IPS-NIHi7 (cell line): ENCODE measurements around the gene XPO4.
"Not testable (repeated sequence)": the region's sequence is repeated elsewhere in the genome, so short reads cannot be mapped to it uniquely, and the experiment has no call there.

Source experiments
- DNase-seq: peaks from one replicate; pipeline ENCODE4 v3.0.0; 2012; ENCODE audit warnings: mixed read lengths; ENCODE audit errors: extremely low spot score

Gene XPO4

GRCh38 chr13:20891034-20891433 lies 11.5 kb downstream of the XPO4 start:
- no peak for DNase-seq

GRCh38 chr13:20890540-20890939 lies 12.0 kb downstream of the XPO4 start:
- DNase-seq = not testable (repeated sequence)

DNA sequence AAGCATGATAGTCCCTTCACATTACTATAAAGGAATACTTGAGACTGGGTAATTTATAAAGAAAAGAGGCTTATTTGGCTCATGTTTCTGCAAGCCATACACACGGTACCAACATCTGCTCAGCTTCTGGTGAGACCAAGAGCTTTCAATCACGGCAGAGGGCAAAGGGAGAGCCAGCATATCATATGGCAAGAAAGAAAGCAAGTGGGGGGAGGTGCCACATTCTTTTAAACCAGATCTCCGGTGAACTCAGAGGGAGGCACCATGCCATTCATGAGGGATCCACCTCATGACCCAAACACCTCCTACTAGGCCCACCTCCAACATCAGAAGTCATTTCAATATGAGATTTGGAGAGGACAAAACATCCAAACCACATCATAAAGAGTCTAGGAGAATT lies 20.3 kb downstream of the XPO4 start:
- no peak for DNase-seq

DNA sequence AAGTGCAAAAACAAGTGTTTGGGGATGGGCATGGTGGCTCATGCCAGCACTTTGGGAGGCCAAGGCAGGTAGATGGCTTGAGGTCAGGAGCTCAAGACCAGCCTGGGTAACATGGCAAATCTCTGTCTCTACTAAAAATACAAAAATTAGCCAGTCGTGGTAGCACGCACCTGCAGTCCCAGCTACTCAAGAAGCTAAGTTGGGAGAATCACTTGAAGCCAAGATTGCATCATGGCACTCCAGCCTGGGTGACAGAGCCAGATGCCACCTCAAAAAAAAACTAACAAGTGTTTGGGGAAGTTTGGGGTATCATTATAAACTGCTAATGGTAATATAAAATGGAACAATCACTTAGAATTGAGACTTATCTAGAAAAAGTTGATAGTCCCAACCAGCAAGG lies 24.6 kb downstream of the XPO4 start:
- no peak for DNase-seq

DNA sequence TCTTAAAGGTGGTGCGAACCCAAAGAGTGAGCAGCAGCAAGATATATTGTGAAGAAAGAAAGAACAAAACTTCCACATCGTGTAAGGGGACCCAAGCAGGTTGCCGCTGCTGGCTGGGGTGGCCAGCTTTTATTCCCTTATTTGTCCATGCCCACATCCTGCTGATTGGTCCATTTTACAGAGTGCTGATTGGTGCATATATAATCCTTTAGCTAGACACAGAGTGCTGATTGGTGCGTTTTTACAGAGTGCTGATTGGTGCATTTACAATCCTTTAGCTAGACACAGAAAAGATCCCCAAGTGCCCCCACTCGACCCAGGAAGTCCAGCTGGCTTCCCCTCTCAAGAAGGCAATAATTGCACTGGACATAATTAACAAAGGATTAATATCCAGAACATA lies 25.7 kb downstream of the XPO4 start:
- not testable (repeated sequence) for DNase-seq

DNA sequence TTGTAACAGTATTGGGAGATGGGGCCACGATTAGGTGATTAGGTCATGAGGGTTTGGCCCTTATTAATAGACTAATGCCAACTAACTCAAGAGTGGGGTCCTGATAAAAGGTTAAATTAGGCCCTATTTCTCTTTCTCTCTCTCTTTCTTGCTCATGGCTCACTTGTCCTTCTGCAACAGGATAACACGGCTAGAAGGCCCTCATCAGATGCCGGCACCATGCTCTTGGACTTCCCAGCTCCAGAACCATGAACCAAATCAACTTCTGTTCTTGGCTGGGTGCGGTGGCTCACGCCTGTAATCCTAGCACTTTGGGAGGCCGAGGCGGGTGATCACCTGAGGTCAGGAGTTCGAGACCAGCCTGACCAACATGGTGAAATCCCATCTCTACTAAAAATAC lies 28.1 kb downstream of the XPO4 start:
- DNase-seq = not testable (repeated sequence)

DNA sequence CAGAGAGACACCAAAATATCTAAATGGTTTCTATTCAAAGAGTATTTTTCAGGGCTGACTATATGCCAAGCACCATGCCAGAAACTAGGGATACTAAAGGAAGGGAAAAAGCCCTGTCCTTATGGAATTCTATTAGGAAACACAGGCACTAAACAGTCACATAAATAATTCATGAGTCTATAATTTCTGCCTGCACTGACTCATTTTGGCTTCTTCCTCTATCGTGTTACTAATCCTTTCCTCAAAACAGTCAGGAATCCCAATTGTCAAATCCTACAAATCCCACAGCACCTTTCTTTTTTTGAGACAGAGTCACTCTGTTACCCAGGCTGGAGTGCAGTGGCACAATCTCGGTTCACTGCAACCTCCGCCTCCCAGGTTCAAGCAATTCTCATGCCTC lies 29.2 kb downstream of the XPO4 start:
- no peak for DNase-seq

DNA sequence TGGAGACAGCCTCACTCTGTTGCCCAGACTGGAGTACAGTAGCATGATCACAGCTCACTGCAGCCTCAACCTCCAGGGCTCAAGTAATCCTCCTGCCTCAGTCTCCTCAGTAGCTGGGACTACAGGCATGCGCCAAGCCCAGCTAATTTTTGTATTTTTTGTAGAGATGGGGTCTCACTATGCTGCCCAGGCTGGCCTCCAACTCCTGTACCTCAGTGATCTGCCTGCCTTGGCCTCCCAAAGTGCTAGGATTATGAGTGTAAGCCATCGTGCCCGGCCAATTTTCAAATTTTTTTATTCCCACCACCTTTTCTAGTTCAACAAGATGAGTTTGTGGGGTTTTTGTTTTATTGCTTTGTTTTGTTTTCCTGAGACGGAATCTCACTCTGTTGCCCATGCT lies 31.7 kb downstream of the XPO4 start:
- DNase-seq = no peak

DNA sequence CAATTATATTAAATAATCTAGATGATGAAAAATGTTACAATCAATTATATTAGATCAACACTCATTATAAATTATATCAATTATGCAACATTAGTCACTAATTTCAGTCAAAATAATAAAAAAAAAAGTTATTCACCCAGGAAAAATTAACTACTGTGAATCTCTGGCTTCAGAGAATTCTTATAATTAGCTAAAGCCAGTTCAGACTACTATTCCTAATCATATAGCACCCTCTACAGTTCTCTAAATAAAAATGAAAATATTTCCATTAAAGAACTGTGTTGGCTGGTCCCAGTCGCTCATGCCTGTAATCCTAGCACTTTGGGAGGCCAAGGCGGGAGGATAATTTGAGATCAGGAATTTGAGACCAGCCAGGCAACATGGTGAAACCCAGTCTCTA lies 33.0 kb downstream of the XPO4 start:
- no peak for DNase-seq

DNA sequence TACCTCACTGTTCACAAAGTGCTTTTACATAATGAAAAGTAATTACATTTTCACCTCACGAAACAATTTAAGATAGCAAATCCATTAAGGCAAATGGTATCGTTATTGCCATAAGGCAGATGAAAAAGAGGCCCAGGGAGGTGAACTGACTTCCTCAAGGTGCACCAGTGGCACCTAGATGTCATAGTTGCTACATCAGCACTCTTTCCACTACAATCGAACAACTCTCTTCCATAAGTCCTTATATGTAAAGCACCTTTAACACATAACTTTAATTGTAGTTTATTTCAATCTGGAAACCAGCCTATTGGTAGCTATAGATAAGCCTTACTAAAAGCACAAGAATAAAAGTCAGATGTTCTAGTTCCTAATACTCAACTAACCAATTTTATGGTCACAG lies 35.1 kb downstream of the XPO4 start:
- DNase-seq = no peak

DNA sequence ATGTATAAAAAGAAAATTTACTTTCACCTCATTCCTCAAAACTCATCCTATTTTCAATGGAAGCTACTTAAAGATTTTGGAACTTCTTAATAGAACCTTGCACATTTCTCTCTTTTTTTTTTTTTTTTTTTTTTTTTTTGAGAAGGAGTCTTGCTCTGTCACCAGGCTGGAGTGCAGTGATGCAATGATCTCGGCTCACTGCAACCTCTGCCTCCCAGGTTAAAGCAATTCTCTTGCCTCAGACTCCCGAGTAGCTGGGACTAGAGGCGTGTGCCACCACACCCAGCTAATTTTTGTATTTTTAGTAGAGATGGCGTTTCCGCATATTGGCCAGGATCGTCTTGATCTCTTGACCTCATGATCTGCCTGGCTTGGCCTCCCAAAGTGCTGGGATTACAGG lies 40.9 kb downstream of the XPO4 start:
- DNase-seq = not testable (repeated sequence)

DNA sequence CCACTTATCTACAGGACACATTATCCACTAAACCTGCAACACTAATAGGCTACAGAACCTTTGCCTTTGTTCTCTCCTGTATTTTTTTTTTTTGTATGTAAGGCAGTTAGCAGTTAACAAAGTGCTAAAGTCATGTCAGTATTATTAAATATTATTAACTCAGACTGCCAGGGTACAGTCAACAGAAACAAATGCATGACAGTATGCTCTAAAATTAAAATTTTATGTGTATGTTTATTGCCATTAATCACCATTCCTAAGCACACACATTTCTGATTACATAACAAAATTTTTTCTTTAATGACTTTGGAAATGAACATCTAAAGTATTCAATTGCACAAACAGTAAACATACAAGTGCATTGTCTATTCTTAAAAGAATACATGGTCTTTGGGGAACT lies 41.7 kb downstream of the XPO4 start:
- no peak for DNase-seq

DNA sequence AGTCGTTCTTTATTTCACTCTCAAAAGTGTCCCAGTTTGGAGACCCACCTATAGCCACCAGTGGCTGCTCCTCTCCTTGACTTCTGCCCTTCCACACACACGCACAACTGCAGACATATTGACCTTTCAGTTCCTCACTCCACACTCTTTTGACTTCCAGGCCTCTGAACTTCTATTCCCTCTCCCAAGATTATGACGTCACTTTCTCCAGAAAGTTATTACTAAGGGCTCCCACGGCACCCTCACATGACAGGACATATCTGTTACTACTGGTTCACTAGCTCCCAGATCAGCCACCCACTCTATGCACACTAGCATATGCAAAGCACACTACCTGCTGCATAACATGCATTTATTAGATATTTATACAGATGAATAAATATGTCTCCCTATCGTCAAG lies 45.9 kb downstream of the XPO4 start:
- no peak for DNase-seq

GRCh38 chr13:20851844-20852402 lies 50.6 kb downstream of the XPO4 start:
- DNase-seq = no peak

GRCh38 chr13:20848944-20849343 lies 53.6 kb downstream of the XPO4 start:
- DNase-seq = no peak

- no peak for DNase-seq
Observed at GRCh38 chr13:20848203-20848602, 54.3 kb downstream of the XPO4 start.

DNA sequence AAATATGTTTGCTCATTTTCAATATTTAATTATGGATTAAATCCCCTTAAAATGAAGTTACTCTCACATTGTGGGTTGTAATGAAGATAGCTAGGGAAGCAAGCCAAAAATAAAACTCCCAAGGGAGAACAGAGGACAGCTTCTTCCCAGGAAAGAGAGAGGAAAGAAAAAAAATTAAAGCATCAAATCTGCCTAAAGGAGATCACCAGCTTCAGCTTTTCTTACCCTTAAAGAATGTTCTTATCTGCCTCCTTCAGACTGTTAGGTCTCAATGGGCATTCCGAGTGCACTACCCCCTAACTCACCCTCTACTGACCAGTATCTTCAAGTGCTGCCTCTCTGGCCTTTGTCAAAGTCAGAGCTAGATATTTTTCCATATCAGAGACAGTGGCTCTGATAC lies 55.2 kb downstream of the XPO4 start:
- peak; percentile 21 for DNase-seq

DNA sequence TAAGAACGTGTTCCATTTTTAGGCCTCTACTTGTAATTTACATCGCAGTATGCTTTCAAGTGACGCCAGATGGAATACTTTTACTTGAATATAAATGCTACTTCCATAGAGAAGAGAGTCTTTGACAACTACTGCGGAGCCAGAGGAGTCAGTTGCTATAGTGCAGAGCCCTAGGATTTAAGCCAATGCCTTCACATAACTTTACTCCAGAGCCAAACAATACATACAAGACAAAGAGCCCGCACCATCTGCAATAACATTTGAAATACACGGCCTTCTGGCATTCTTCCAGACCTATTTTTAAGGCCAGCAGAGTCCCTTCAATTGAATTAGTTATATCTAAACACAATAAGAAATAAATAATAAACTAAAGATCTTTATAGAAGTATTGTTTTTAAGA lies 59.4 kb downstream of the XPO4 start:
- no peak for DNase-seq

DNA sequence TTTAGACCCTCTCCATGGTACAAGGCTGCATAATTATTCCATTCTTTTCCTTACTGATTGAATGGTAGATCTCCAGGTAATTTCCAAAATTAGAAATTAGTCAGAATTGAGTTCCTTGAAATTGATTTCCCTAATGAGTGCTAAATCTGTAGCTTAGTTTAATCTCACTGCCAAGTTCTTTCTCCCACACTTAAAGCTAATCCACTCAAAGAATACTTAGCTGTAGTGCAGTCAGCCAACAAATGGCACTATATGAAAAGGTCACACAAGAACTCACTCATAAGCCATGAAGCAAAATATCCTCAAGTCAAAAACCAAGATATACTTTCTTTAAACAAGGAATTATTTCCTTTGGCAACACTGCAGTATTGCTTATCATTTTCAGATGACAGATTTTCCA lies 62.0 kb downstream of the XPO4 start:
- DNase-seq = no peak

GRCh38 chr13:20833900-20834679 lies 68.5 kb downstream of the XPO4 start:
- no peak for DNase-seq

DNA sequence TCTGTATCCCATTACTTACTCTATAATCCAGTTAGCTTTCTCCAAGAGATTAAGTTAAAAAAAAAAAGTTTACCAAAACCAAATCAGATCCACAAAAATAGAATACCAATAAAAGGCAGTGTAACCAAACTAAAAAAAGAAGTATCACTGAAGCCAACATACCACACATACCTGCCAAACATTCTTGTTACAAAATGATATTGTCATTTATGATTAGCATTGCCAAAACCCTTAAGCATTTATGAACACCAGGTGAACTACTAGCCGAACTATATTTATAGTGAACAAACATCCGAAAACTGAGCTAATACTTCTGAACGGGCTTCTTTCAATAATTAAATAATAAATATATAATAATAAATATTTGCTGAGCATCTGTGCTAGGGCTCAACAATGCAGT lies 69.7 kb downstream of the XPO4 start:
- DNase-seq = no peak

DNA sequence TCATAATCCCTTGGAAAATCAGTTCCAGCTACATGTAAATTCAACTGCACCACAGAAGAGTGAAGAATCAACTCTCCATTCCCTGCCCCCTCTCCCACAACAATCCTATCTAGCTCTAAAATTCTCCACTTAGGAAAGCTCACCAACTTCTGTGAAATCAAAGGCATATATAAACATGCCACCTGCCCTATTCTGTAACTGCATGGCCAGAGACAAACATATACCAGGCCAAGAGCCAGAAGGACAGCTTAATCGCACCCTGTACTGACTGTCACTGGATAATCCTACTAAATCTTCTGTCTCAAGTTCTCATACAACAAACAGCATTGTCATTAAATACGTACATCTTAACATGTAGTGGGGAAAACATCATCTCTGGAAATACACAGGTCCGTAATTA lies 70.6 kb downstream of the XPO4 start:
- DNase-seq = no peak

- no peak for DNase-seq
Observed at GRCh38 chr13:20831254-20831653, 71.3 kb downstream of the XPO4 start.
